Measurements from ENCODE around the gene CYP4F2.
"Not testable (repeated sequence)": the region's sequence is repeated elsewhere in the genome, so short reads cannot be mapped to it uniquely, and the experiment has no call there.

CYP4F2 gene

DNA sequence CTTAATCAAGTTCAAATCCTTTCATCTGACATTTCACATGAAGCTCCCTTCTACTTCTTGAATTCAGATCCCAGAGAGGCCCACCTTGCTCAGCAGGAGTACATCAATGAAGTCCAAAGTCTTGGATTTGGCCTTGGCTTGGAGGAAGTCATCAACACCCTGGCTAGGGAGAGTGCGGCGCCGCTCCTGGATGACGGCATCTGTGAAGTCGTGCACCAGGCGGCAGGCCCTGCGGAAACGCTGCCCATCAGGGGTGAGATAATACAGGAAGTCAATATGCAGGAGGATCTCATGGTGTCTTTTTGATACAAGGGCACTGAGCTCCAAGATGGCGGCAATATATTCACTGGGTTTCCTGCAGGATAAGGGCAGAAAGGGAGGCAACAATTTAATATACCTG is 8.5 kb downstream of the CYP4F2 start:
- H3K9me3 ChIP-seq (ENCODE audit: control insufficient read depth, low read length); H3K4me1 ChIP-seq (ENCODE audit: control insufficient read depth, insufficient read depth, low read length); H3K36me3 ChIP-seq (ENCODE audit: control insufficient read depth, insufficient read depth, low read length); H3K27me3 ChIP-seq (ENCODE audit: control insufficient read depth, insufficient read depth, low read length, poor library complexity, severe bottlenecking); H3K27ac ChIP-seq (ENCODE audit: insufficient read depth, low read depth, low read length, poor library complexity, severe bottlenecking); H3K4me3 ChIP-seq (ENCODE audit: insufficient read depth, low read depth, low read length): not testable (repeated sequence)
- WGBS, 2 experiments: 85 to 87% methylated on average over 9 of the region's 9 CpGs

- H3K9me3 ChIP-seq (ENCODE audit: control insufficient read depth, low read length): peaks cover 5% of the 10 kb centered on the region
- H3K4me3 ChIP-seq (ENCODE audit: insufficient read depth, low read depth, low read length): no peak overlapping the region
- WGBS, 2 experiments: 66 to 78% methylated on average over 7 of the region's 7 CpGs
- no peaks in the 10 kb centered on the region for H3K36me3 ChIP-seq (ENCODE audit: control insufficient read depth, insufficient read depth, low read length)
- H3K4me1 ChIP-seq (ENCODE audit: control insufficient read depth, insufficient read depth, low read length): no peaks in the 10 kb centered on the region
- no peak overlapping the region for H3K27ac ChIP-seq (ENCODE audit: insufficient read depth, low read depth, low read length, poor library complexity, severe bottlenecking)
- no peaks in the 10 kb centered on the region for H3K27me3 ChIP-seq (ENCODE audit: control insufficient read depth, insufficient read depth, low read length, poor library complexity, severe bottlenecking)
Measured at GRCh38 chr19:15885919-15886318, 12.0 kb downstream of the CYP4F2 start.

GRCh38 chr19:15885167-15885566 is 12.7 kb downstream of the CYP4F2 start:
- no peak overlapping the region for H3K4me3 ChIP-seq (ENCODE audit: insufficient read depth, low read depth, low read length)
- H3K27me3 ChIP-seq (ENCODE audit: control insufficient read depth, insufficient read depth, low read length, poor library complexity, severe bottlenecking): no peaks in the 10 kb centered on the region
- H3K27ac ChIP-seq (ENCODE audit: insufficient read depth, low read depth, low read length, poor library complexity, severe bottlenecking): no peak overlapping the region
- no peaks in the 10 kb centered on the region for H3K36me3 ChIP-seq (ENCODE audit: control insufficient read depth, insufficient read depth, low read length)
- 47 to 57% methylated on average over 3 of the region's 3 CpGs for WGBS, 2 experiments
- peaks cover 5% of the 10 kb centered on the region for H3K9me3 ChIP-seq (ENCODE audit: control insufficient read depth, low read length)
- no peaks in the 10 kb centered on the region for H3K4me1 ChIP-seq (ENCODE audit: control insufficient read depth, insufficient read depth, low read length)

DNA sequence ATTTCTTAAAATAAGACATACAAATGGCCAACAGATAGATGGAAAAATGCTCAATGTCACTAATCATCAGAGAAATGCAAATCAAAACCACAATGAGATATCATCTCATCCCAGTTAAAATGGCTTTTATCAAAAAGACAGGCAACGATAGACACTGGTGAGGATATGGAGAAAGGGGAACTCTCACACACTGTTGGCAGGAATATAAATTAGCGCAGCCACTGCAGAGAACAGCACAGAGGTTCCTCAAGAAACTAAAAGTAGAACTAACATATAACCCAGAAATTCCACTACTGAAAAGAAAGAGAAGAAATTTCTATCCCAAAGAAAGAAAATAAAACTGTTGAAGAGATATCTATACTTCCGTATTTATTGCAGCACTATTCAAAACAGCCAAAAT is 14.5 kb downstream of the CYP4F2 start:
- 76 to 79% methylated on average over 2 to 3 of the region's 3 CpGs for WGBS, 2 experiments
- peaks cover 13% of the 10 kb centered on the region for H3K9me3 ChIP-seq (ENCODE audit: control insufficient read depth, low read length)

DNA sequence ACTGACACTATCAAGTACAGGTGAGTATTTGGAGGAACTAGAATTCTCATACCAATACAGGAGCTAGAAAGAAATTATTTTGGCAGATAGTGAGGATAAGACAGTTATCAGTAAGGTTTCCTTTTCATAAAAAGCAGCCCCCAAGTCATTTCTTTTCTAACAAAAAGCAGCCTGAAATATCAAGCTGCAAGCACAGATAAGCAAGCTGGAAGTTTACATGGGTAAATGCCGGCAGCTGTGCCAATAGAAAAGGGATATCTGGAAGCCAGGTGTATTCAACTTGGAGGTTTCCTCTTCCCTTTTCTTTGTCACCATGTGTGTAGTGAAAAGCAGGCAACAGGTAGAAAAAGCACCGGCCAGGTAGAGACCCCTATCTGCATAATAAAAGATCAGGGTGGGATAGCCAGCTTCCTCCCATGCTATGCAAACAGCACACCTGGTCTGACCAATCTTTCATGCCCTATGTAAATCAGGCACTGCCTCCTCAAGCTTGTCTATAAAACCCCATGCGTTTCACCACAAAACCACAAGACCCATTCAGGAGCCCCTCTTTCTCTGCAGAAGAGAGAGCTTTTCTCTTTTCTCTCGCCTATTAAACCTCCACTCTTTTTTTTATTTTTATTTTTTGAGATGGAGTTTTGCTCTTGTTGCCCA is 22.9 kb downstream of the CYP4F2 start:
- no peaks in the 10 kb centered on the region for H3K4me1 ChIP-seq (ENCODE audit: control insufficient read depth, insufficient read depth, low read length)
- H3K27ac ChIP-seq (ENCODE audit: insufficient read depth, low read depth, low read length, poor library complexity, severe bottlenecking): no peak overlapping the region
- peaks cover 25% of the 10 kb centered on the region for H3K9me3 ChIP-seq (ENCODE audit: control insufficient read depth, low read length)
- H3K27me3 ChIP-seq (ENCODE audit: control insufficient read depth, insufficient read depth, low read length, poor library complexity, severe bottlenecking): no peaks in the 10 kb centered on the region
- no peak overlapping the region for H3K4me3 ChIP-seq (ENCODE audit: insufficient read depth, low read depth, low read length)
- WGBS, 2 experiments: 65 to 78% methylated on average over 3 to 4 of the region's 4 CpGs
- H3K36me3 ChIP-seq (ENCODE audit: control insufficient read depth, insufficient read depth, low read length): no peaks in the 10 kb centered on the region

More for the DNA sequence above, 14.5 kb downstream of the CYP4F2 start:
- H3K36me3 ChIP-seq (ENCODE audit: control insufficient read depth, insufficient read depth, low read length); H3K27me3 ChIP-seq (ENCODE audit: control insufficient read depth, insufficient read depth, low read length, poor library complexity, severe bottlenecking); H3K4me1 ChIP-seq (ENCODE audit: control insufficient read depth, insufficient read depth, low read length); H3K4me3 ChIP-seq (ENCODE audit: insufficient read depth, low read depth, low read length); H3K27ac ChIP-seq (ENCODE audit: insufficient read depth, low read depth, low read length, poor library complexity, severe bottlenecking): not testable (repeated sequence)

GRCh38 chr19:15873771-15874170 is 24.1 kb downstream of the CYP4F2 start:
- H3K4me1 ChIP-seq (ENCODE audit: control insufficient read depth, insufficient read depth, low read length); H3K27me3 ChIP-seq (ENCODE audit: control insufficient read depth, insufficient read depth, low read length, poor library complexity, severe bottlenecking); H3K36me3 ChIP-seq (ENCODE audit: control insufficient read depth, insufficient read depth, low read length); H3K4me3 ChIP-seq (ENCODE audit: insufficient read depth, low read depth, low read length); H3K27ac ChIP-seq (ENCODE audit: insufficient read depth, low read depth, low read length, poor library complexity, severe bottlenecking): not testable (repeated sequence)
- 73% methylated on average over 6 of the region's 6 CpGs for WGBS, 2 experiments
- peaks cover 17% of the 10 kb centered on the region for H3K9me3 ChIP-seq (ENCODE audit: control insufficient read depth, low read length)

DNA sequence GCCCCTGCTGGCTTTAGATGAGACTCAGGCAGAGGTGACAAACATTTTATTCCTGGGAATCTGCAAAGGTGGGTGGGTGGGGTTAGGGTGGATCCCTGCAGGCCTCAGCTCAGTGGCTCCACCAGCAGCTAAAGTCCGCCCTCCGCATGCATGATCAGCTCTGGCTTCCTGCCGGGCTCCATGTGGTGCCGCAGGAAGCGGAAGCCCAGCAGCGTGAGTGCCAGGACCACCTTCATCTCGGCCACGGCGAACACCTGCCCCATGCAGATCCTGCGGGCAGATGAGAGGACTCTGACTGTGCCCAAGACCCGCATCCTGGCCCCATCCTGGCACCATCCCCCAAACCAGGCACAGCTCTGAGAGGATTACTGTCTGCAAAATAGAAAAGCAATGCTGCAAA is 26.3 kb downstream of the CYP4F2 start:
- Histone ChIP-seq H3K4me3 (ENCODE audit: insufficient read depth, low read depth, low read length) (no peak overlapping the region), H3K27me3 (ENCODE audit: control insufficient read depth, insufficient read depth, low read length, poor library complexity, severe bottlenecking) (no peaks in the 10 kb centered on the region), H3K4me1 (ENCODE audit: control insufficient read depth, insufficient read depth, low read length) (no peaks in the 10 kb centered on the region), H3K36me3 (ENCODE audit: control insufficient read depth, insufficient read depth, low read length) (no peaks in the 10 kb centered on the region), H3K9me3 (ENCODE audit: control insufficient read depth, low read length) (peaks cover 17% of the 10 kb centered on the region), H3K27ac (ENCODE audit: insufficient read depth, low read depth, low read length, poor library complexity, severe bottlenecking) (no peak overlapping the region)
- WGBS, 2 experiments: 84% methylated on average over 11 of the region's 11 CpGs

DNA sequence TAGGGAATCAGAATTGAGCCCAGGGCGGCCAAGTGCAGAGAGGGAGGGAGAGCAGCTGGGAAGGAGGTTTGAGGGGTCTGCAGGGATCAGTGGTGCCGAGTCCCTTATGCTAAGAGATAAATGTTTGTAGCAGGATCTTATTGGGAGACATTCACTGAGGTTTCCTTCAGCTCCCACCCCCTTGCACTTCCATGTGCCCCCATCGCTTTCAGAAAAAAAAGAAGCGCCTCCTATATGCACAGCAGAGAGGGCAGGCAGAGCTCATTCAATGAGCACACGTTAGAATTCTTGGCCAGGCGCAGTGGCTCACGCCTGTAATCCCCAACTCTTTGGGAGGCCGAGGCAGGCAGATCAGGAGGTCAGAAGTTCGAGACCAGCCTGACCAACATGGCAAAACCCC is 28.0 kb downstream of the CYP4F2 start:
- Histone ChIP-seq H3K4me1 (ENCODE audit: control insufficient read depth, insufficient read depth, low read length) (no peaks in the 10 kb centered on the region), H3K9me3 (ENCODE audit: control insufficient read depth, low read length) (peaks cover 15% of the 10 kb centered on the region), H3K27ac (ENCODE audit: insufficient read depth, low read depth, low read length, poor library complexity, severe bottlenecking) (no peak overlapping the region), H3K27me3 (ENCODE audit: control insufficient read depth, insufficient read depth, low read length, poor library complexity, severe bottlenecking) (no peaks in the 10 kb centered on the region), H3K36me3 (ENCODE audit: control insufficient read depth, insufficient read depth, low read length) (no peaks in the 10 kb centered on the region), H3K4me3 (ENCODE audit: insufficient read depth, low read depth, low read length) (no peak overlapping the region)
- 72% methylated on average over 9 of the region's 9 CpGs for WGBS, 2 experiments

DNA sequence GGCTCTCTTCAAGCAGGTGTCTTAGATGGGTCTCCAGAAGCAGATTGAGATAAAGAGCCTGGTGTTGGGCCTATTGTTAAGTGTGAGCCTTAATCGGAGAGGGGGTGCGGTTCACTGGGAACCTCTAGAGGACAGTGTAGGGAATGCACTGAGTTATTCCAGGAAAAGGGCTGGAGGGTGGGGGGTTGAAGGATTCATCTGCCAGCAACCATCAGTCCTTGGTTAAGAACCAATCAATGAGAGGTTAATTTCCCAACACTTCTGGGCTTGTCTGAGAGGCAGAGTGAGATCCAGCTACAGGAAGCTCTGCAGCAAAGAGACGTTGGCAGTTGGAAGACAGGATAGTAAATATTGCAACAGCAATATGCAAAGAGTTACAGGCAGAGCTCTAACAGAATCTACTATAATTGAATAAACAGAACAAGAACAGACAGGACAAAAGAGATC is 28.7 kb downstream of the CYP4F2 start:
- Histone ChIP-seq H3K27me3 (ENCODE audit: control insufficient read depth, insufficient read depth, low read length, poor library complexity, severe bottlenecking) (no peaks in the 10 kb centered on the region), H3K4me1 (ENCODE audit: control insufficient read depth, insufficient read depth, low read length) (no peaks in the 10 kb centered on the region), H3K27ac (ENCODE audit: insufficient read depth, low read depth, low read length, poor library complexity, severe bottlenecking) (no peak overlapping the region), H3K36me3 (ENCODE audit: control insufficient read depth, insufficient read depth, low read length) (no peaks in the 10 kb centered on the region), H3K9me3 (ENCODE audit: control insufficient read depth, low read length) (peaks cover 10% of the 10 kb centered on the region), H3K4me3 (ENCODE audit: insufficient read depth, low read depth, low read length) (no peak overlapping the region)
- 58 to 67% methylated on average over 3 of the region's 3 CpGs for WGBS, 2 experiments

DNA sequence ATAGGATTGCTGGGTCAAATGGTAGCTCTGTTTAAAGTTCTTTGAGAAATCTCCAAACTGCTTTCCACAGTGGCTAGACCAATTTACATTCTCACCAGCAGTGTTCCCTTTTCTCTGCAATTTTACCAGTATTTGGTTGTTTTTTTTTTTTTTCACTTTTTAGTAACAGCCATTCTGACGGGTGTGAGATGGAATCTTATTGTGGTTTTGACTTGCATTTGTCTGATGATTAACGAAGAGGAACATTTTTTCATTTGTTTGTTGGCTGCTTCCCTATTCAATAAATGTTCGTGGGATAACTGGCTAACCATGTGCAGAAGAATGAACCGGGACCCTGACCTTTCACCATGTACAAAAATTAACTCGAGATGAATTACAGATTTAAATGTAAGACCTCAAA is 31.2 kb downstream of the CYP4F2 start:
- H3K4me1 ChIP-seq (ENCODE audit: control insufficient read depth, insufficient read depth, low read length): no peaks in the 10 kb centered on the region
- no peaks in the 10 kb centered on the region for H3K36me3 ChIP-seq (ENCODE audit: control insufficient read depth, insufficient read depth, low read length)
- WGBS, 2 experiments: 62 to 67% methylated on average over 5 of the region's 5 CpGs
- H3K9me3 ChIP-seq (ENCODE audit: control insufficient read depth, low read length): peaks cover 9% of the 10 kb centered on the region
- H3K4me3 ChIP-seq (ENCODE audit: insufficient read depth, low read depth, low read length): no peak overlapping the region
- no peaks in the 10 kb centered on the region for H3K27me3 ChIP-seq (ENCODE audit: control insufficient read depth, insufficient read depth, low read length, poor library complexity, severe bottlenecking)
- H3K27ac ChIP-seq (ENCODE audit: insufficient read depth, low read depth, low read length, poor library complexity, severe bottlenecking): no peak overlapping the region

DNA sequence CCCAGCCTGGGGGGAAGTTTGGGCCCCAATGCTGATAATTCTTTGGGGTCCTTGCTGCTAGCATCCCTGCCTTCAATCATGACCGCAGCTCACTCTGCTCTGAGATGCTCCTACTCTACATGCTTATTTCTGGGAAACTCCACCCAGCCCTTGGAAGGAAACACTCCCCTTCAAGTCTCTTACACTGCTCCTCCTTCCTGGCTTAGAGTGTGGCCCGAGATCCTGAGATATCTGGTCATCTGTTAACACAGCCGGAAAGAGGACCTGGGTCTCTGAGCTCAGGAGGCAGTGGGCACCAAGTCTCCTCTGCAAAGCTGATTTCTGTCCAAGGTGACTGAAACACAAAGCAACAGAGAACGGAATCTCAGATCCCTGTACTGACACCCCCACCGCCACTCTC is 33.0 kb downstream of the CYP4F2 start:
- H3K9me3 ChIP-seq (ENCODE audit: control insufficient read depth, low read length): peaks cover 4% of the 10 kb centered on the region
- H3K36me3 ChIP-seq (ENCODE audit: control insufficient read depth, insufficient read depth, low read length): no peaks in the 10 kb centered on the region
- no peak overlapping the region for H3K27ac ChIP-seq (ENCODE audit: insufficient read depth, low read depth, low read length, poor library complexity, severe bottlenecking)
- WGBS, 2 experiments: 74% methylated on average over 5 of the region's 5 CpGs
- no peak overlapping the region for H3K4me3 ChIP-seq (ENCODE audit: insufficient read depth, low read depth, low read length)
- no peaks in the 10 kb centered on the region for H3K4me1 ChIP-seq (ENCODE audit: control insufficient read depth, insufficient read depth, low read length)
- no peaks in the 10 kb centered on the region for H3K27me3 ChIP-seq (ENCODE audit: control insufficient read depth, insufficient read depth, low read length, poor library complexity, severe bottlenecking)
